GM12874 (cell line): ENCODE measurements around the gene CD200R1L.

Source experiments
- TF ChIP-seq, protein P1 (sequence below): IDR thresholded peaks from 2 replicates; pipeline ENCODE4 v1.5.1; 2011; ENCODE audit warnings: low read depth, mild to moderate bottlenecking, control low read depth, low read length, moderate library complexity; ENCODE audit not compliant: insufficient read depth

Gene CD200R1L

DNA sequence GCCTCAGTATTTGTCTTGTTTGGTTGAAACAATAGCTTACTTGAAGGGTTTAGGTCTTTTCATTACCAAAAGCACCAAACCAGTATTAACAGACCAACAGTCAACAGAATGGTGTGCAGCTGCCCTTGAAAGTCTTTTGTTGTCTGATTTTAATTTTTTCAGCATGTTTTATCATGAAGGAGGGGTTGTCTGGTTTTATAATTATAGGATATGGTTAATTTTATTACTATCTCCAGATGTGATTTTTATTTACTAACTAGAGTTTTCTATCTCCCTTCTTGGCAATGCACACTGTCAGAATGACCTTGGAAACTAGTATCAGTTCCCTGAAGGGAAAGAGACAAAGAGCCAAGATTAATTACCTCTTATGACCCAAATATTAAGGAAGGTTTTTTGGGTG lies 9.2 kb upstream of the CD200R1L start:
- TF ChIP-seq, protein P1, sequence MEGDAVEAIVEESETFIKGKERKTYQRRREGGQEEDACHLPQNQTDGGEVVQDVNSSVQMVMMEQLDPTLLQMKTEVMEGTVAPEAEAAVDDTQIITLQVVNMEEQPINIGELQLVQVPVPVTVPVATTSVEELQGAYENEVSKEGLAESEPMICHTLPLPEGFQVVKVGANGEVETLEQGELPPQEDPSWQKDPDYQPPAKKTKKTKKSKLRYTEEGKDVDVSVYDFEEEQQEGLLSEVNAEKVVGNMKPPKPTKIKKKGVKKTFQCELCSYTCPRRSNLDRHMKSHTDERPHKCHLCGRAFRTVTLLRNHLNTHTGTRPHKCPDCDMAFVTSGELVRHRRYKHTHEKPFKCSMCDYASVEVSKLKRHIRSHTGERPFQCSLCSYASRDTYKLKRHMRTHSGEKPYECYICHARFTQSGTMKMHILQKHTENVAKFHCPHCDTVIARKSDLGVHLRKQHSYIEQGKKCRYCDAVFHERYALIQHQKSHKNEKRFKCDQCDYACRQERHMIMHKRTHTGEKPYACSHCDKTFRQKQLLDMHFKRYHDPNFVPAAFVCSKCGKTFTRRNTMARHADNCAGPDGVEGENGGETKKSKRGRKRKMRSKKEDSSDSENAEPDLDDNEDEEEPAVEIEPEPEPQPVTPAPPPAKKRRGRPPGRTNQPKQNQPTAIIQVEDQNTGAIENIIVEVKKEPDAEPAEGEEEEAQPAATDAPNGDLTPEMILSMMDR: no peak

DNA sequence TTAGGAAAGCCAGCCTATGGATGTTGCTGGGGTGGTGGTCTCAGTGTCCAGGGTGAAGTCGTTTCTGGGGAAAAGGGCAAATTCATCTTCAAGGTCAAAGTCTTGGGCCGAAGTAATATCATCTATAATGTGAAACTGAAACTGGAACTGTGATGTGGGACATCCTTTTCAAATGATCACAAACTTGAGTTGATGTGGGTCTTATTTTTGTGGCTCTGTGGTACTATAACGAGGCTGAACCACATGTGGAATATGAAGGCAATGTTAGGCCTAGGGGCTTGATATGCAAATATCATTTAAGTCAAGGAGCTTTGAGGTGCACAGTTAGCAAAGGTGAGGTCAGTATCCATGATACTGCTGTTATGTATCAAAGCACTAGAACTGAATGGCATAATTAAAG lies 1.5 kb upstream of the CD200R1L start:
- TF ChIP-seq, protein P1: no peak

DNA sequence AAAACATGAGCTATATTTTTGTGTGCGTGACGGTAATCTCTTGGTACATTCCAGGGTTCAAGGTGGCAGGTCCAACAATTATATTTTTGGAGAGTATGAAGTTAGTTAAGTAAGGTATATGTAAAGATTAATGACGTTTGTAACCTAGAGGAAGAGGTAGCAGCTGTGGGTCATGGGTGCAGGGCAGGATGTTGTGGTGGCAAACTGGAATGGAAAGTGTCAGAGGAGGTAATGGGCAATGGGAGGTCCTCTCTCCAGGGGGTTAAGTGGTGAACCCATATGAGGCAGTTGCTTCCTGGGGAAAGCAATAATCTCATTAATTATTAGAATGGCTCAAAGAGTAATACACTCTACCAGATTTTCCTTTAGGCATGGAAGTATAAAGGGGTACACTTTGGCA lies 1.0 kb upstream of the CD200R1L start:
- TF ChIP-seq, protein P1: no peak

DNA sequence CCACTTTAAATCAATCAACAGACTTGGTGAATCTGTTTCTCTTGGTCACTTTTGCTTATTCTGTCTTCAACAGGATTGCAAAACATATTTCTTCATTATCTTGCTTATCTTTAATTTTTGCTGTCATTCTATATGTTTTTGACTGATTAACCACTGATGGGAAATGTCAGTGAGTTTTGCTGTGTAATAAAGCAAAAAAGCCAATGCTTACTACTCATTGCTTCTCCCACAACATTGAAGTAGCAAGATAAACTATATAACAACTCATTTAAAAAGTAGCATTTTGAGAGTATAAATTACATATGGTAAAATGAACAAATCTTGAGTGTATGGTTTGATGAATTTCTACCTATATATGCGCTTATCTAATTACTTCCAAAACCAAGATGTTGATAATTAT lies 892 bp downstream of the CD200R1L start:
- TF ChIP-seq, protein P1: no peak

DNA sequence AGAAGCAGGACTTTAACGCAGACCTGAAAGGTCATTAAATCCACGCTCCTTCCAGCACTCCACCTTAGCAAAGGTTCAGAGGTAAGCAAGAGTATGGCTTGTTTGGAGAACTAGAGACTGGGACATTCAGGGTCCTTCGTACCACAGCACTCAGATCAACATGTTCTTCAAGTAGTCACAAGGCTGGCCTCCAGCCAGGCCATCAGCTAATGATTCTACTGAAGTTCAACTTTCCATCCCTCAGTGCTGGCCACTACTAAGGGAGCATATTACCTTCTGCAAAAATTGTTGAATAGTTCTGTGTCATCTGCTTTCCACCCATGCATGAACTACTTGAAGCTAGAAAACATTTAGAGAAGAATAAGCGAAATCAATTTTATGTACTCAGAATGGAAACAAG lies 17.6 kb downstream of the CD200R1L start:
- TF ChIP-seq, protein P1: no peak

DNA sequence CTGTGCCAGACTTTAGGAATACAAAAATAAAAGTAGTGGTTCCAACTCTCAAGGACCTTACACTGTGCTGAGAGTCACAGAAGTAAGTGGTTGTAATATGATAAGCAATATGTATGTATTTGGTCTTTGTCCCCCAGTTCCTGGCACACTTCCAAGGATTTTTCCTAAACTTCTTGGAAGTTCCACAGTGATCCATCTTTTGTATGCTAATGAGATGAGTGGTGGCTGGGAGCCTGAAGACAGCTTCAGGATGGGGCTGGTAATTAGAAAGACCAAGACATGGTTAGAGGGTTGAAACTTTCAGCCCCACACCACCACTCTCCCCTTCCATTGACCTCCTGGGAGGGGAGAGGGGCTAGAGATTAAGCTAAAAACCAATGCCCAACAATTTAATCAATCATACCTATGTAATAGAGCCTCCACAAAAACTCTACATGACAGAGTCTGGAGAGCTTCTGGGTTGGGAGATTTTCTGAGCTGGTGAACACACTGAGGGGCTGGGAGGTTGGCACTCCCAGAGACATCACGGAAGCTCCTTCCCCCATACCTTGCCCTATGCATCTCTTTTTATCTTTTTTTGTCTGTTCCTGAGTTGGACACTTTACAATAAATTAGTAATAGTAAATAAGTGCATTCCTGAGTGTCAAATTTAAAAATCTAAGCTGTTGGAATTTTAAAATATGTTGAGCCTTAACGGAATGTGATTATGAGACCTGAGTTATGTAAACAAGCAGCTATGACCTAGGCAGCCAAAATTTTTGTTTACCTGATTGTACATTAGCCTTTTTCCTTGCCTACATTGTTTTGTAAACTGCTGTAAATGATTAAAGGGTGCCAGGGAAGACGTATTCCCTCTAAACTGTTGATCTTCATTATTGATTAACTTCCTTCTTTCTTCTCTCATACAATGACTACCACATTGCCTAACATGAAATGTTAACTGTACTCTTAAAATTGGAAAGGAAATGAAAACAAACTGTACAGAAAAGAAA lies 24.3 kb downstream of the CD200R1L start:
- TF ChIP-seq, protein P1: no peak

DNA sequence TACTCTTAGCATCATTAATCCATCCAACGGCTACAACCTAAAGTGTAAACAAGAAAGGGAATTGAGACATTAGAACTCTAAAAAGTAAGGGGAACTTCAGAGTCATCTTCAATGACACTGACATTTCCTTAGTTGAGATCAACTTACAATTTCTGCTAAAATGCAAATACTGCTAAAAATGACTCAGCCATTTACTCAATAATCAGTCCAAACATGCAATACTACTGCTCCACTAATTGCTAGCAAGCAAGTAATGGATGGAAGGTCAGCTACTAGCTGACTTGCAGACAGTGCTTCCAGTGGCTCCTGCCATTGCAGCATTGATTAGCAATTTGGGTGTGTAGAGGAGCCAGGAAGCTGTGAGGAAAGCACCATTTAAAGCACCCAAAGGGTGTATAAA lies 28.4 kb downstream of the CD200R1L start:
- TF ChIP-seq, protein P1: no peak
